DOHH2 (cell line): ENCODE measurements around the gene SLC29A1.

Source experiments
- CTCF ChIP-seq: fragments of 200-600 bp; sonication (generic); IDR thresholded peaks from one replicate; pipeline ENCODE4 v1.5.1; 2014; ENCODE audit warnings: antibody characterized with exemption, mild to moderate bottlenecking, low read depth, low read length; ENCODE audit not compliant: poor library complexity, severe bottlenecking
- EZH2phosphoT487 ChIP-seq: fragments of 200-600 bp; sonication (generic); IDR thresholded peaks from 2 replicates; pipeline ENCODE4 v1.6.1; 2017; ENCODE audit warnings: borderline replicate concordance, mild to moderate bottlenecking, antibody characterized with exemption, low read length, moderate library complexity, mixed read lengths

GRCh38 chr6:44233567-44234100 is 10.2 kb downstream of the SLC29A1 start:
- TF ChIP-seq CTCF (no peak), EZH2phosphoT487 (no peak)
